GM18498 (cell line): ENCODE results near the gene NEK11.
"Not testable (repeated sequence)": the region's sequence is repeated elsewhere in the genome, so short reads cannot be mapped to it uniquely, and the experiment has no call there.

Source experiments
- ATAC-seq: cut with Tn5 transposase; IDR thresholded peaks from one replicate; pipeline ENCODE4 v1.9.1; 2021; ENCODE audit warnings: mild to moderate bottlenecking, moderate library complexity; ENCODE audit not compliant: unreplicated experiment

NEK11 gene

DNA sequence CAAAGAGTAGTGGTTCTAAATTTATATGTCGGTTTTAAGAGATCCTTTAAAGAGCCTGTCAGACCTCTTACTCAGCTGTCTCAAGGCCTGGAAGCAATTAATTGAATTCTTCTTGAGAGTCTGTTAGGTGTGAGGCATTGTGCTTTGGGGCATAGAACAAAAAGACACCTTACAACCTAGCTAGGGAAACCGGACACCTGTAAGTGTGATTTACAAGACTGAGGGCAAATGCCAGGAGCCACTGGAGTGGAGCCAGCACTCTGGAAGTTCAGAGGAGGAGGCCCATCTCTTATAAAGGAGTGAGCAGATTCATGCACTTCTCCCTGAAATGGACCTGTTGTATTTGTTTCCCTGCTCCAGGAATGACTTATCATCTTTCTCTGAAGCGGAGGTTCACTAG lies 257.2 kb downstream of the NEK11 start:
- no peak for ATAC-seq

GRCh38 chr3:131284302-131284701 lies 257.6 kb downstream of the NEK11 start:
- ATAC-seq, result no peak

DNA sequence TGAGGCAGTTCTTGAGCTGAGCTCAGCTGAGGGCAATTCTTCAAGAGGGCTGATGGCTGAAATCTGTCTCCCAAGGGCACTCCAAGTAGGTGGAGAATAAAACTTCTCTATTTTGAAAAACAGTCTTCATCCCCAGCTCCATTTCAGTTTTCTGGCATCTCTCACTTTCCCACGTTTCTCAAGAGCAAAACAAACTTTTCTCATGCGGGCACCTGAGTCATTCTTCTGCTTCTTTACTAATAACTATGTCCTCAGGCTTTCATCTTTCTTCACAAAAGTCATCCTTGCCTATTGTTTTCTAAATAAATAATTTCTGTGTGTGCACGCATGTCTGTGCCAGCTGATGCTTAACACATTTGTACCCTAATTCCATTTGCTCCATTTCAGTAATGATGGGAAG lies 258.8 kb downstream of the NEK11 start:
- ATAC-seq, result no peak

GRCh38 chr3:131299836-131300235 lies 273.2 kb downstream of the NEK11 start:
- ATAC-seq, result no peak

DNA sequence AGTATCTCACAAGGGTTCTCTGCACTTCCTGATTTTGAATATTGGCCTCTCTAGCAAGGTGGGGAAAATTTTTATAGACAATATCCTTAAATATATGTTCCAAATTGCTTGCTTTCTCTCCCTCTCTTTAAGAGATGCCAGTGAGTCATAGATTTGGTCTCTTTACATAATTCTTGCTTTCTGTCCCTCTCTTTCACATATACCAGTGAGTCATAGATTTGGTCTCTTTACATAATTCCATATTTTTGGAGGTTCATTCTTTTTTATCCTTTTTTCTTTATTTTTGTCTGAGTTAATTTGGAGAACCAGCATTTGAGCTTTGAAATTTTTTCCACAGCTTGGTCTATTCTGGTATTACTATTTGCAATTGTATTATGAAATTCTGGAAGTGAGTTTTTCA lies 277.2 kb downstream of the NEK11 start:
- no peak for ATAC-seq

DNA sequence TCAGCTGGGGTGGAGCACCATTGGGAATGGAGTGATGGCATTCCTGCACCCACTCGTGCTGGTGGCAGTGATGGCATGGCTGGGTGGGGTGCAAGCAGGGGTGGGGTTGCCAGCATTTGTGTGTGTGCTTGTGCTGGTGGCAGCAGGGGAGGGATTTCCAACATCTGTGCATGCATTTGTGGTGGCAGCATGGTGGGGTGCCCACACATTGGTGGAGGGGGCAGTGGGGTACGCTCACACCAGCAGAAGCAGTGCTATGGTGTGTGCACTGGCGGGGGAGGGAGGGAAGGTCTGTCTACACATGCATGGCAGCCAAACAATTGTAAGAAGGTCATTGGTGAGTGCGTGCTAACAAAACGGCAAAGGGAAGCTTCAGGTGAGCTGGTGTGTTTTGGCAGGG lies 278.2 kb downstream of the NEK11 start:
- no peak for ATAC-seq

GRCh38 chr3:131306242-131306641 lies 279.6 kb downstream of the NEK11 start:
- ATAC-seq, result no peak

GRCh38 chr3:131314318-131314717 lies 287.6 kb downstream of the NEK11 start:
- ATAC-seq, result no peak

GRCh38 chr3:131315162-131315561 lies 288.5 kb downstream of the NEK11 start:
- no peak for ATAC-seq

GRCh38 chr3:131317667-131318066 lies 291.0 kb downstream of the NEK11 start:
- ATAC-seq, result no peak

DNA sequence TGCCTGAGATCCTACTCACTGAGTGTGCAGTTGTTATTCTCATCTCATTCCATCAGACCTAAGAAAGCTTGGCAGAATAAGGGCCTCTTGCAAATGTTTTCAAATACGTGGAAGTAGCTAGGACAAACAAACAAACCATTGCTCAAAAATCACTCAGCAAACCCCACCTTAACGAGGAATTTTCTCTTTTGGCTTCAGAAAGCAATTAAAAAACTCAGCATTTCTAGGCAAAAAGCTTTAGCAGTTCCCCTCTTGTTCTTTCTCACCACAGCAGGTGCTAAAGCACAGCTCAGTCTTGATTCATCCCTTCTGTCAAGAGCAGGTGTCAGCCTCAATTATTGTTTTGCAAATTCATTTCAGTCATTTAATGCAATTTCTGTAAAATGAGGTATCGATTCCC lies 296.3 kb downstream of the NEK11 start:
- ATAC-seq, result no peak

- ATAC-seq, result no peak
These were observed 297.1 kb downstream of the NEK11 start for GRCh38 chr3:131323792-131324191.

DNA sequence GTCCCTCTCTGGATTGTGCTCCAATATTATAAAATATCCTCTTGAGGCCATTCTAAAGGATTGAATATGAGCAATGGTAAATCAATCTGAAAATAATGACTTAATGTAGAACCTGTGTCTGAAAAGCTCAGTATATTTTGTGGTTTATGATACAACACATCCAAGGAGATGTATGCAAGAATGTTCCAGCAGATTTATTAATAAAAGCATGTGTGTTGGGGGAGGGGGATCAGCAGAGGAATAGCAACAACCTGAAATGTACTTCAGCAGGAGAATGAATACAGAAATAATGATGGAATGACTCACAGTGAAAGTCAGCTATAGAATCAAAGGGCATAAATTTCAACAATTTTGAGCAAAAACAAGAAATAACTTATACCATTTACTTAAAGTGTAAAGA lies 298.2 kb downstream of the NEK11 start:
- ATAC-seq, result no peak

DNA sequence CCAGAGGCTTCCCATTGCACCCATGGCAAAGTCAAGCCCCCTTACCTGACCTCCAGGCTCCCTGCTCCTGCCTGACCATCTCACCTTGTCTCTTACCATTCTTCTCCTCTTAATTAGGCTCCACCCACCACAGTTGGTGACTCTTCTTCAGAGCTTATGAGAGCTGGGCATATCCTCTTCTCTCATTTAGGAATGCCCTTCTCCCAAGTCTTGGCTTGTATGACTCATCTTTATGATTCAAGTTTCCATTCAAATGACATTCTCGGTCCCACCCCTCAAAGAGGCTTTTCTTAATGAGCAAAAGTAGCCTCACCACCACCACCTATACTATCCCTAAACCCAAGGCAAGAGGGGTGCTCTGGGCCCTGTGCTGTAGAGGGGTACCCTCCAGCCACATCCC lies 299.6 kb downstream of the NEK11 start:
- ATAC-seq, result no peak

- ATAC-seq, result no peak
These were observed 302.0 kb downstream of the NEK11 start for GRCh38 chr3:131328721-131329120.

- ATAC-seq, result no peak
These were observed 303.1 kb downstream of the NEK11 start for GRCh38 chr3:131329774-131330173.

- ATAC-seq, result not testable (repeated sequence)
These were observed 304.9 kb downstream of the NEK11 start for GRCh38 chr3:131331456-131332085.

DNA sequence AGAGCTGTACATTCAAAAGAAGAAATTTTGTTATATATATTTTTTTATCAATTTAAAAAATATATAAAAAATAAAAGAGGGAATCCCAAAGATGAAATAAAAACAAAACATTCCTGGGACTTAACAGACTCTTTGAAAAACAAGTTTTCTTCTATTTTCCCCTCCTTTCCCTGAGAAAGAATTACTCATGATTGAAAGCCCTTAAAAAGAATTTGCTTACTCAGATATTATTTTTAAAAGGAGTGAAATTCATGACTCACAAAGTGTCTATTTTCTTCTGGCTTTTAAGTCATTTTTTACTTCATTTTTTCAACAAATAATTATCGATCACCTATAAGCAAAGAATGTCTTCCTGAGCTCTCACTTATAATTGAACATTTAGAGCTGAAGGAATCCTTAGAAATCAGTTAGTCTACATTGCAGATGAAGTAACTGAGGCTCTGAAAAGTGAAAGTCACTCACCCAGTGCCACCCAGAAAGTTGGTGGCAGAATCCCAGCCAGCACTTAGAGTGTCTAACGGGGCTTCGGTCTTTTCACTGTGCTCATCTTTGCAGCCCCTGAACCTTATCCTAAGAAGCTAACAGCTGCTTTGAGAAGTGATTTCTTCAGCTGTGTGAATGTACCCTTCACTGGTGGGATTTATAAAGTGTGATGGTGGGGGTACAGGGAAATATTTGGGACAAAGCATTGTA lies 312.4 kb downstream of the NEK11 start:
- ATAC-seq, result no peak

GRCh38 chr3:131341761-131342160 lies 315.1 kb downstream of the NEK11 start:
- ATAC-seq, result no peak

- no peak for ATAC-seq
These were observed 322.2 kb downstream of the NEK11 start for GRCh38 chr3:131348911-131349310.

GRCh38 chr3:131349454-131349853 lies 322.8 kb downstream of the NEK11 start:
- no peak for ATAC-seq

DNA sequence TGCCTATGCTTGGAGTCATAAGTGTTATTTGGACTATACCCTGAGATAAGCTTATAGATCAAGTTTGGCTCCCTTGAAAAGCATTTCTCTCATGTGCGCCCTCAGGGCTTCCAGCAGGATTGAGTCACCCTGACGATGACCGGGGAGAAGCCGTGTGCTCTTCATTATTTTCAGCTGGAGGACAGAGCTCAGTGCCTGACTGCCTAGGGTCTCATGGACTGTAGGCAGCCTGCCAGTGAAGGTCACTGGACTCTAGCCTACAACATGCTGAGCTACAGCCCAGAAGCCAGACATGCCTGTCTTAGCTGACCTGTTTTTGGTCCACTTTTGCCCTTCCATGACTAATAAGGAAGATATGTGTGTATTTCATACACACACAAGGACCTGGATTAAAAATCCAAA lies 323.3 kb downstream of the NEK11 start:
- ATAC-seq, result no peak

GRCh38 chr3:131350506-131350905 lies 323.8 kb downstream of the NEK11 start:
- ATAC-seq, result no peak
